ENCODE measurements around the gene RAN.
"Not testable (repeated sequence)": the region's sequence is repeated elsewhere in the genome, so short reads cannot be mapped to it uniquely, and the experiment has no call there.

The RAN gene

DNA sequence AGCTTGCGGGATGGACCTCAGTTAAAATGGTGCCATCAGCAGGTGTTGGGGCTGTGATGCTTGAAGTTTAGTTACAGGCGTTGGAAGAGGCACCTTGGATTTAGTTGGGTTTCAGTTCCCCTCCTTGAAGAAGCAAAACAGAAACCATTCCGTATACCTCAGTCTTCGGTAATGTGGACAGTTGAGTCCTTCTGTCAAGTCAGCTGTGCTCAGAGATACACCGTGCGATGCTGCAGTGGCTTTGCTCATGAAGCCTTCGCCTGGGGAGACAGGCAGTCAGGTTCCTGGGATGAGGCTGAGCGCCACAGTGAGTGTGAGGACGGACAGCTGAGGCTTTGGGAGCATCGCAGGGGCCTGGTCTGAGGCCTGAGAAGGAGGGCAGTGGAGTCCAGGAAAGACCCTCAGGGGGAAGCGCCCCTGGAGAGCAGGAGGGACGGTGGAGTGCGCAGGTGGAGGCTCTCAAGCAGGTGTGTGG, 7.4 kb downstream of the RAN start:
- DNase-seq: no peak

DNA sequence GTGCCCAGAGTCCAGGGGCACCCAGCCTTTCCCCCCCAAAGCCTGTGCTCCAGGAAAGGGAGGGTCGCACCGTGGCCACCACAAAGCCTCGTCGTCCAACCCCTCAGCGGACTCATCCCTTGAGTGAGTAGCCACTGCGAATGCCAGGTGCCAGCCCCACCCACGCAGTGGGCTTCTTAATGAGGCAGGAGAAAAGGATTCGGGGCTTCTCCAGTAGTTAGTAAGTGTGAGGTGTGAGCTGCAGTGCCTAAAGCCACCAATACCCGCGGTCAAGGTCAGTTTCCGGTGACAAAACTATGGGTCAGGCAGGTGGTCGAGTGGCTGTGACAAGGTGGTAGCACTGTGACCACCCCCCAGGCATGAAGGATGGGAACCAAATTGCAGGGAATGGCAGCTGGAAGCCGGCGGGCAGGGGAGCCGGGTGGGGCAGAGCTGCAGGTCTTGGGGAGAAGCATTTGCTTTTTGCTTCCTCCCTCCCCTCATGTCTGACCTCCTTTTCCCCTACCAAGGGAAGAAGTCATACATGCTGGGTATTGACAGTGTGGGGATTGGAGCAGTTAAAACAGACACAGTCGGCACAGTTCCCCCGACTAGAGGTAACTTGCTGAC, 8.0 kb downstream of the RAN start:
- DNase-seq: no peak

DNA sequence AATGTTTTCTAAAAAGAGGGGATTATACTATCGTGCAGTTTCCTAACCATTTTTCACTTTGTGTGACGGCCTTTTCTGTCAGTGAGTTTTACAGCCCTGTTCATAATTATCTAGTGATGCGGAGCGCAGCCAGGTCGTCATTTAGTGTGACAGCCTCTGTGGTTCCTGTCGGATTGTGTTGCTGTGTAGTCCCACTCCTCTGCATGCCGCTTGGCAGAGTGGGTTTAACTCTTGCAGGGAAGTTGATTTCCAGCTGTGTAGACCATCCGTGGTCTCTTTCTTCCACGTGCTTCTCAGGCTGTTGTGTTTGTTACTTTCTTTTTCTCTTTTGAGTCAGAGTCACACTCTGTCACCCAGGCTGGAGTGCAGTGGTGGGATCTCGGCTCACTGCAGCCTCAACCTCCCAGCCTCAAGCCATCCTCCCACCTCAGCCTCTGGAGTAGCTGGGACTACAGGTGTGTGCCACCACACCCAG, 8.6 kb downstream of the RAN start:
- DNase-seq: no peak

DNA sequence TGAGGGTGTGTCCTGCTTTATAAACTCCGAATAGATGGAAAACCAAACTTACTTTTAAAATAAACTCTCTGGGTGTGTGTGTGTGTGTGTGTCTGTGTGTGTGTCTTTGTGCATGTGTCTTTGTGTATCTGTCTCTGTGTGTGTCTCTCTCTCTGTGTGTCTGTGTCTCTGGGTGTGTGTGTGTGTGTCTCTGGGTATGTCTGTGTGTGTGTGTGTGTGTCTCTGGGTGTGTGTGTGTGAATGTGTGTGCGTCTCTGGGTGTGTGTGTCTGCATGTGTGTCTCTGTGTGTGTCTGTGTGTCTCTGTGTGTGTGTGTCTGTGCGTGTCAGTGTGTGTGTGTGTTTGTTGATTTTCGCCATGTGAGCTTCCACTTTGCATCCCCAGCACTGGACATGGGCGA, 9.2 kb downstream of the RAN start:
- DNase-seq: no peak

DNA sequence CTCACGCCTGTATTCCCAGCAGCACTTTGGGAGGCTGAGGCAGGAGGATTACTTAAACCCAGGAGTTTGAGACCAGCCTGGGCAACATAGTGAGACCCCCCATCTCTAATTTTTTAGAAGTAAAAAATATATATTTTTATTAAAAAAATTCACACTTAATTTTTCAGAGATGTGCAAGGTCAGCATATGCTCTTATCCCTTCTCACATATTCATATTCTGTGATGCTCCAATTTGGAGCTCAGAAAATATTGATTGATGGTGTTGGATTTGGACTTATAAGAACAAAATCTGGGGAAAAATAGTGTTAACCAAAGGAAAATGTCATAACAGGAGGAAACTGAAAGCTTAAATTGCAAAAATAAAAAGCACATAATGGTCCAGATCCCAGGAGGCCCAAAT, 9.7 kb downstream of the RAN start:
- no peak for DNase-seq

DNA sequence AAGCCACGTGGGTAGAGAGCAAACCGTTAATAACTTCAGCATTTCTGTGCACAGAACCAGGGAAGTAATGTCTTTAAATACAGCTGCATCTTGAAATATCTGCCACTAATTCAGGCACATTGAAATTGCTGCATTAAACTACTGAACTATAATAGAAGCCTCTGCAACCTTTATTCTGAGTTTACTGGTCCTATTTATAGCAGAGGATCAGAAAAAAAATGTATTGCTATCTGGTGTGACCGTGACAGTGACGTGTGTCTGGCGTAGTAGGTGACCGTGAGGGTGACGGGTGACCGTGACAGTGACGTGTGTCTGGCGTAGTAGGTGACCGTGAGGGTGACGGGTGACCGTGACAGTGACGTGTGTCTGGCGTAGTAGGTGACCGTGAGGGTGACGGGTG, 15.3 kb downstream of the RAN start:
- DNase-seq: not testable (repeated sequence)

DNA sequence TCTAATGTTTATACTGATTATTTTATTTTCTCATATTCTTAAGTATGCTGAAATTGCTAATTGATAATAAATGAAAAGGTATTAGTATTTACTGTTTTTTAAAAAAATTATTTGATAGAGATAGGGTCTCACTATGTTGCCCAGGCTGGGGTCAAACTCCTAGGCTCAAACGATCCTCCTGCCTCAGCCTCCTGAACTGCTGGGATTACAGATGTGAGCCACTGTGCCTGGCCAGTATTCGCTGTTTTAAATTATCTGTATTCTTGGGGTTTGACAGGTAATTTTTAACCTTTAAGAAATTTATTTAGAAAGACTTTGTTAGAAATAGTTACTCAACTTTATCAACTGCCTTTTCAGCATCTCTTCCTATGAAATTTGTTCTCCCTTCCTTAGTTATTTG, 32.2 kb downstream of the RAN start:
- no peak for DNase-seq

DNA sequence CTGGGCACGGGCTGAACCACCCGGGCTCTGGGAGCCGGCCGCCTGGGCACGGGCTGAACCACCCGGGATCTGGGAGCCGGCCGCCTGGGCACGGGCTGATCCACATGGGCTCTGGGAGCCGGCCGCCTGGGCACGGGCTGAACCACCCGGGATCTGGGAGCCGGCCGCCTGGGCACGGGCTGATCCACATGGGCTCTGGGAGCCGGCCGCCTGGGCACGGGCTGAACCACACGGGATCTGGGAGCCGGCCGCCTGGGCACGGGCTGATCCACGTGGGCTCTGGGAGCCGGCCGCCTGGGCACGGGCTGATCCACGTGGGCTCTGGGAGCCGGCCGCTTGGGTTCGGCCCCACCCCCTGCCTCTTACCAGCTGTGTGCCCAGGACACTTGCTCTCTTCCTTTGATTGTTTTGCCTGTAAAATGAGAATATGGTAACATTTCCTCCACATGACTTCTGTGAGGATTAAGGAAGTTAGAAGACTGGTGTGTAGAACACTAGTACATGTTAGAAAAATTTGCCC, 33.1 kb downstream of the RAN start:
- not testable (repeated sequence) for DNase-seq

DNA sequence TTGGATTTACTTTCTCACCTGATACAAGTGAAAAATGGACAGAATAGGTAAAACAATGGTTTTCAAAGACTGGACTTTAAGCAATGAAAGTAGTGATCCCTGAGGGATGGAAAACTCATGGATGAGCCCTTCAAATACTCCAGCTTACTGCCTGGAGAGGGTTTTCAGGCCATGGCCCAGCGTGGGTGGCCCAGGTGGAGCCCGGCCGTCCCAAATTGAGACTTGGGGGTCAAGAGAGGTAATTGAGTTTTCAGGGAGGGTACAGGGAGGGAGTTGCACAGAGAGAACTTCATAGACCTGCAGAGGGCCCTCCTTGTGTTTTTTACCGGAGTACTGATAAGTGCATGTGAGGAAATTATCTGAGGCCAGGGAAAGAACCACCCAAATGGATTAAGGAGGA, 37.2 kb downstream of the RAN start:
- DNase-seq: no peak

DNA sequence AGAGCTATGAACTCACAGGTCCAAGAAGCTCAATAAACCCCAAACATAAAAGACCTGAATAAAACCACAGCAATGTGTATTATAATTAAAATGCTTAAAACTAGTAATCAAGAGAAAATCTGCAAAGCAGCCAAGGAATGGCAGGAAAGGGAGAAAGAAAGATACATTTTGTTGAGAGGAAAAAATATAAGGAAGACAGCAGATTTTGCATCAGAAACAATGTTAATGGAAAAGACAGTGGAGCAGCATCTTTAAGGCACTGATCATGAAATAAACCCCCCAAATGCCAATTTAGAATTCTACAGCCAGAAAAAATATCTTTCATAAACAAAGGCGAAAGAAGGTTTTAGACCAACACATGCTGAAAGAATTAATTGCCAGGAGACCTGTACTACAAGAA, 39.3 kb downstream of the RAN start:
- no peak for DNase-seq

DNA sequence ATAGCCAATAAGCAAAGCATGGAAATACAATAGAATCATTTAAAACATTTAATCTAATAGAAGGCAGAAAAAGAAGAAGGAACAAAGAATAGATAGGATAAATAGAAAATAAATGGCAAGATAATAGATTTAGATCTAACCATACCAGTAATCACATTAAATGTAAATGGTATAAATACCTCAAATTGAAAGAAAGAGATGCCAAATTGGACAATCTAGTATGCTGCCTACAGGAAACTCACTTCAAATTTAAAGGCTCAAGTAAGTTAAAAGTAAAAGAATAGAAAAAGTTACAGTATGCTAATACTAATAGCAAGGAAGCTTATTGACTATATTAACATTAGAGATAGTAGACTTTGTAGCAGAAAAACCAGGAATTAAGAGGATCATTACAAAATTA, 40.1 kb downstream of the RAN start:
- DNase-seq: no peak

DNA sequence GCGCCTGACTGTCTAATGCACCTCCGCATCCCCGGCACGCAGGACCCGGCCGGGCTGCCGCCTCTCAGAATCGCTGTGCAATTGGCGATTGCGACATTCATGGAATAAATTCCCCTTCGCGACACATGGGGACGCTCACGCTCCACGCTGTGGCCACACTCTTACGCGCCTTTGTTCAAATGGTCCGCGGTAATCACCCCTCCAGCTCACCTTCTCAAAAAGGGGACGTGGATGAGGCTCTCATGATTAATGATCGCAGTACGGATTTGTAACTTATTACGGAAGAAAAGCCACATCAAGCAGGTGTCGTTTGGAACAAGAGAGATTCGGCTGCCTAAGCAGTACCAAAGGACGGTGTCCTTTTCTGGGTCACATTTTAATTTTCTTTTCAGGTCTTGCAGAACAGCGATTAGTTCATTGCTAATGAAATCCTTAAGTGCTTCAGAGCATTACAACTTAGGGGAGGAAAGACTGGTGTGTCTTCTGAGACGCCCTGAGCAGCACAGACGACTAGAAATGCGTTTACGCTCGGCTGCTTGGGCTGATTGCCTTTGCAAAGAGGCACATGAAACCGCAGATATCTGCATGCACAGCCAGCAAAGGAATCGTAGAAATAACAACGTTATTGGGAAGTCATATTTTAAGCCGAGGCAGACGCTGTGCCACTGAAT, 44.5 kb downstream of the RAN start:
- DNase-seq: peak; percentile 68

DNA sequence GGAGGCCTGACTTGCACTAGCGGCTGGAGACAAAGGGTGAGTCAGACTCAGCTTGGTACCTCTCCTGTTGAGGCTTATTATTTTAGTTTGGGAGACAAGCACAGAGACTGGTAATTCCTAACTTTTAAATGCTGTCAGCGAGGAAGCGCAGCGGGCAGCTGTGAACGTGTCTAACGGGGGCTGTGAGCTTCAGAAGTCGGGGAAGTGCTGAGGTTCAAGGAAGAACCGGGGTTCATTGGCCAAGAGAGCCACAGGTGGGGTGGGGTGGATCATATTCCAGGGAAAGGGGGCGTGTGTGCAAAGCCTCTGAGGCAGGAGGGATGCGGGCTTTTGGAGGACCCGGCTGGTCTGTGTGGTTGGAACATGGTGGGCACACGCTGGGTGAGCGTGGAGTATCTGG, 45.7 kb downstream of the RAN start:
- no peak for DNase-seq

DNA sequence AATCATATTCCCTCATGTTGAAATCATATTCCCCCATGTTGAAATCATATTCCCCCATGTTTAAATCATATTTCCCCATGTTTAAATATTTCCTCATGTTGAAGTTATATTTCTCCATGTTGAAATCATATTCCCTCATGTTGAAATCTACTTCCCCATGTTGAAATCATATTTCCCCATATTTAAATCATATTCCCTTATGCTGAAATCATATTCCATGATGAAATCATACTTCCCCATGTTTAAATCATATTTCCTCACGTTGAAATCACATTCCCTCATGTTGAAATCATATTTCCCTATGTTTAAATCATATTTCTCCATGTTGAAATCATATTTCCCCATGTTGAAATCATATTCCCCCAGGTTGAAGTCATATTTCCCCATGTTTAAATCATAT, 47.2 kb downstream of the RAN start:
- DNase-seq: no peak

DNA sequence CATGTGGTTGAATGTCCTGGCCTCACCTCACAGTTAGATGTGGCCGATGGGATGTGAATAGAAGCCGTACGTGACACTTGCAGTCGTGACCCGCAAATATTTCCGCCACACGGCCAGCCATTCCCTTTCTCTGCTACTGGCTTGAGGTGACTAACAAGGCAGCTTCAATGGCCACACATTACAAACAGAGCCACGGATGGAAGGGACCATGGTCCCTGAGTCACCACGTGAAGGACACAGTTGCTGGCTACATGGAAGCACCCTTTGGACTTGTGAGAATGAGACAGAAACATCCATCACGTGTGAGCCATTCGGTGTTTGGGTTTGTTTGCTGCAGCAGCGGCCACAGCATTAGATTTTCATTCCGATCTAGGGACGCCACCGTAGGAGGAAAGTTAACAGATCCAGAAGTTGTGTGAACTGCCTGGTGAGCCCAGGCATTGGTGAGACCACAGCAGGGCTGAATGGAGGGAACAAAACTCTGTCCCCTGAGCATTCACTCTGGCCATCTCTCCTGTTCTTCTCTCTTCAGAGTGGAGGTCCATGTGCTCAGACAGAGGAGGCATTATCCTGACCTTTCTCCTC, 48.3 kb downstream of the RAN start:
- DNase-seq: no peak

DNA sequence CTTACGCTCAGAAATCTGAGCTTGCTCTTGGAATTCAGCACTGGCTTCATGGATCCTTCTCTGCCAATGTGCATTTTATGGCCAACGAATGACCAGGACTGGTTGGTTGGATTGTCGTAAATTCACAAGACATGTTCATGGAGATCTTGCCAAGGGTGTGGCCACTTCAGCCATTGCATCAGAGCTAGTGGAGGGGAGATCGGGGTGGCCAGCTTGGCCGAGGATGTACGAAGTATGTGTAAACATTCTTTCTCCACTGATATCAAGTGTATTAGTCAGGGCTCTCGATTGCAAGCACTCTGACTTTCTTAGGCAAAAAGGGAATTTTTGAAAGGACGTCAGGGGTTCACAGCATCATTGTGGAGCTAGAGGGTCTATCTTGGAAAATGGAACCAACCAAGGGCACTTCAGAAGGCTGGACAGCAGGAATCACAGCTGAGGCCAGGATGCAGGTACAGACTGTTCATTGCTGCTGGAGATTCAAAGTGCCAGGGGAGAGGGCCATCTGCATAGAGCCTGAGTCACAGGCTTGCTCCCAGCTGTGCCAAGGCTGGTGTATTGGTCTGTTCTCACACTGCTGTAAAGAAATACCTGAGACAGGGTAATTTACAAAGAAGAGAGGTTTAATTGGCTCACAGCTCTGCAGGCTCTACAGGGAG, 49.0 kb downstream of the RAN start:
- DNase-seq: no peak

DNA sequence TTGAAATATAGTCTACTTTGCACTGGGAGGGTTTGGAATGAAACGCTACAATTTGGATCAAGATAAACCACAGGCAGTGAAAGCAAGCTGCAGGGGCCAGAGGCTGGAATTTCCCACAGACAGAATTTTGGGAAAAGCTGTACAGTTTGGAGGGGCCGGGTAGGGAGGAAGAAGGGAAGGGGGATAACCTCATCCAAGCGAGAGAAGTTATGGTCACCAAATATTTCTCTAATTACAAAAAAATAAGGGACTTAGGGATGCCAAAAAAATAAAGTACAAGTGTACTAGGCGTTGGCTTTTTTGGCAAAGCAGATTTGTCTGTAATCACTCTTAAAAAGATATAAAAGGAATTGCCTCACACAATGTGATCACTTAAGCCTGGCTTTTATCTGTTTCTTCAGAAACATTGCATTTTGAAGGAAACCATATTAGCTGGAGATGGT, 50.7 kb downstream of the RAN start:
- DNase-seq: no peak

DNA sequence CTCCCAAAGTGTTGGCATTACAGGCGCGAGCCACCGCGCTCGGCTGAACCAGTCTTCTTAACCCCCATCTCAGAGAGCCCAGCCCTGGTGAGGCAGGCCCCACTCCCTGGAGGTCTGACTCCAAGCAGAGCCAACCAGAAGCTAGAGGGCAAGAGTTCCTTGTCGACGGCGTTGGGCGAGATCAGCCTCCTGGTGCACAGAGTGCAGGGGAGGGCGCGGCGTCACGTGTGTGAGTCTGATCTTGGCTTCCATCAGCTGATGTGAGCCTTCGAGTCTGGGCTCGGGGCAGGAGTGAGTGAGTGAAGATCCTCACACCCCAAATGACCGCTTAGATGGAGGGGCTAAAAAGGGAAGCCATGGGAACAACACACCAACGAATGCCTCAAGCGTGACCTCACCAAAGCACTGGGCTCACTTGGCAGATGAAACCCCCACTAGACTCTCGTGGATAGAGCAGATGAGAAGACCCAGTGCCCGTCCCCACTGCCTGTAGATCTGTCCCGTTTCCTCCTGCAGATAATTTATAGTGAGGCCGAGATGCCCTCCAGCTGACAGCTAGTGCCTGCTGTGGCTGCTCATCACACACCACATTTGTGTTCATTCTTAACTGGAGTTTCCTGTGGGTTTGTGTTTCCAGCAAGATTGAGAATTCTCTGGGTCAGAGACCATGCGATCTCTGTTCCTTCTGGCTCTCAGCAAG, 53.2 kb downstream of the RAN start:
- DNase-seq: no peak

DNA sequence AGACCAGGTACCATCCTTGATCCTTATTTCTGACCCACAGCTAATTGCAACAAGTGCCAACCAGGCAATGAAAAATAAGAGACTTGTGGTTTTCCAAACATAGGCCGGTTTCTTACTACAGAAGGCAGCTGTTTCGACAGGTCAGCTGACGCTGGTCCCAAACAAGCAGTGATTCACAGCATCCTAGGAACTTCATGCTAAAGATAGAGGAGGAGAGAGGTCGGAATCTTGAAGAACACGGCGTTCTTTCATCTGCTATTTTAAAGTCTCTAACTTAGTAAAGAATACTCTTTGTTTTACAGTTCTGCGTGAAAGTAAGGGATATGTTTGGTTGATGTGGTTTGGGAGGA, 53.8 kb downstream of the RAN start:
- no peak for DNase-seq

Measured in NCI-H526 treated with DMSO at 0.1 percent for 48 hours (cell line).